GM12878 (cell line): Measurements from ENCODE around the gene NDUFV1.

ENCODE experiments used
- CHD4 ChIP-seq: fragments of 200-600 bp; sonication (generic); IDR thresholded peaks from 2 replicates; pipeline ENCODE4 v1.6.1; 2016; ENCODE audit warnings: mild to moderate bottlenecking
- RFX5 ChIP-seq: IDR thresholded peaks from 2 replicates; pipeline ENCODE4 v1.6.1; 2011; ENCODE audit warnings: low read depth, low read length, improper control_type of control experiment
- TF ChIP-seq, protein P1 (sequence below): fragments of 450-650 bp; IDR thresholded peaks from 2 replicates; pipeline ENCODE4 v1.6.1; 2018; ENCODE audit warnings: borderline replicate concordance, mild to moderate bottlenecking; ENCODE audit not compliant: partially characterized antibody

GRCh38 chr11:67654225-67654624 is 47.5 kb downstream of the NDUFV1 start:
- TF ChIP-seq CHD4 (no peak), RFX5 (no peak)
- TF ChIP-seq, protein P1, sequence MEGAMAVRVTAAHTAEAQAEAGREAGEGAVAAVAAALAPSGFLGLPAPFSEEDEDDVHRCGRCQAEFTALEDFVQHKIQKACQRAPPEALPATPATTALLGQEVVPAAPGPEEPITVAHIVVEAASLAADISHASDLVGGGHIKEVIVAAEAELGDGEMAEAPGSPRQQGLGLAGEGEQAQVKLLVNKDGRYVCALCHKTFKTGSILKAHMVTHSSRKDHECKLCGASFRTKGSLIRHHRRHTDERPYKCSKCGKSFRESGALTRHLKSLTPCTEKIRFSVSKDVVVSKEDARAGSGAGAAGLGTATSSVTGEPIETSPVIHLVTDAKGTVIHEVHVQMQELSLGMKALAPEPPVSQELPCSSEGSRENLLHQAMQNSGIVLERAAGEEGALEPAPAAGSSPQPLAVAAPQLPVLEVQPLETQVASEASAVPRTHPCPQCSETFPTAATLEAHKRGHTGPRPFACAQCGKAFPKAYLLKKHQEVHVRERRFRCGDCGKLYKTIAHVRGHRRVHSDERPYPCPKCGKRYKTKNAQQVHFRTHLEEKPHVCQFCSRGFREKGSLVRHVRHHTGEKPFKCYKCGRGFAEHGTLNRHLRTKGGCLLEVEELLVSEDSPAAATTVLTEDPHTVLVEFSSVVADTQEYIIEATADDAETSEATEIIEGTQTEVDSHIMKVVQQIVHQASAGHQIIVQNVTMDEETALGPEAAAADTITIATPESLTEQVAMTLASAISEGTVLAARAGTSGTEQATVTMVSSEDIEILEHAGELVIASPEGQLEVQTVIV: no peak
